A673 (cell line): ENCODE results near the gene APBA1.

Experiments used
- CTCF ChIP-seq: fragments of 300-800, 200-600 bp; sonication (generic); conservative IDR thresholded peaks from 2 replicates; pipeline ENCODE4 v1.5.1; 2017; ENCODE audit warnings: low read depth, mild to moderate bottlenecking, antibody characterized with exemption, low read length, moderate library complexity, mixed read lengths
- EZH2 ChIP-seq: fragments of 200-600 bp; sonication (generic); IDR thresholded peaks from 2 replicates; pipeline ENCODE4 v1.6.1; 2017; ENCODE audit warnings: borderline replicate concordance, low read depth, mild to moderate bottlenecking, mixed read lengths, antibody characterized with exemption, low read length; ENCODE audit not compliant: poor library complexity, severe bottlenecking

DNA sequence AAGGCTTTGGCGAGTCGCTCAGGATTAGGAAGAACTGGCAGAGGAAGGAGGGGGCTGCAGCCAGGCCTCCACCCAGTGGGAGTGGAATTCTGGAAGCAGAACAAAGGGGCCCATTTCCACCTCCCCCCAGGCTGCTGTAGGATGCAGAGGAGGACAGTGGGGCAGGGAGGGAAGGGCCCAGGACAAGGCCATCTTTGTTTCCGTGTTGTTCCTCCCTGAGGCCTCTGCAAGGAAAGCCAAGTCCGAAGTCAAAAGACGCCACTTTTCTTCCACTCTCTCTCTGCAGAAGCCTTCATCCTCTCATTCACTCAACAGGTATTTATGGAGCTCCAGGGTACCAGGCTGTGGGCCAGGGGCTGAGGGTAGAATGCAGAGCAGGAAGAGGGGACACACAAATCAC lies 276.5 kb downstream of the APBA1 start:
- TF ChIP-seq CTCF = no peak
- no peak for TF ChIP-seq EZH2
